A673 (cell line): ENCODE results near the gene CELF3. TPM values are rescaled to one million over a fixed set of nuclear protein-coding genes. Genes with fewer than 3 reads are reported as not detected.

Source experiments
- BruUV-seq: library from RNA; stranded (reverse); fragments of 400-500 nt; replicated peaks from 2 replicates; lab custom pipeline; 2021; lab: Mats Ljungman, UMichigan
- CTCF ChIA-PET: fragments of 300-600 bp; sonication (Branson Sonifier 250); formaldehyde crosslinking; loops from one replicate; lab custom pipeline; 2022; ENCODE audit warnings: antibody characterized with exemption; lab: Charles Lee
- POLR2A ChIA-PET: fragments of 300-600 bp; sonication (Branson Sonifier 250); formaldehyde crosslinking; loops from one replicate; lab custom pipeline; 2022; ENCODE audit warnings: antibody characterized with exemption; ENCODE audit not compliant: low non-redundant PET; lab: Charles Lee
- DNase-seq: peaks from one replicate; pipeline ENCODE4 v3.0.0-alpha.2; 2015; ENCODE audit warnings: low spot score
- H3K27ac ChIP-seq: fragments of 200-600 bp; sonication (generic); 2 replicates; pipeline ENCODE4 v1.5.1; 2016; ENCODE audit warnings: mixed run types, low read depth, mild to moderate bottlenecking, mixed read lengths, antibody characterized with exemption, low read length; ENCODE audit not compliant: poor library complexity, severe bottlenecking
- H3K27me3 ChIP-seq: fragments of 200-600 bp; sonication (generic); replicated peaks from 2 replicates; pipeline ENCODE4 v1.6.1; 2017; ENCODE audit warnings: mixed run types, low read depth, mild to moderate bottlenecking, mixed read lengths, antibody characterized with exemption, low read length; ENCODE audit not compliant: insufficient read depth, poor library complexity
- H3K36me3 ChIP-seq: fragments of 200-600 bp; sonication (generic); 2 replicates; pipeline ENCODE4 v1.6.1; 2016; ENCODE audit warnings: mixed run types, mild to moderate bottlenecking, mixed read lengths, antibody characterized with exemption, low read length; ENCODE audit not compliant: insufficient read depth, poor library complexity, severe bottlenecking
- H3K4me1 ChIP-seq: fragments of 200-600 bp; sonication (generic); 2 replicates; pipeline ENCODE4 v1.6.1; 2017; ENCODE audit warnings: mixed run types, mild to moderate bottlenecking, mixed read lengths, antibody characterized with exemption, low read length; ENCODE audit not compliant: insufficient read depth, poor library complexity, severe bottlenecking
- H3K4me3 ChIP-seq: fragments of 200-600 bp; sonication (generic); 2 replicates; pipeline ENCODE4 v1.5.1; 2016; ENCODE audit warnings: low read depth, mixed run types, mild to moderate bottlenecking, mixed read lengths, low read length; ENCODE audit not compliant: poor library complexity, severe bottlenecking
- H3K9me3 ChIP-seq: fragments of 200-600 bp; sonication (generic); 2 replicates; pipeline ENCODE4 v1.6.1; 2016; ENCODE audit warnings: mixed run types, low read depth, mild to moderate bottlenecking, mixed read lengths, antibody characterized with exemption, low read length; ENCODE audit not compliant: poor library complexity, severe bottlenecking
- EZH2 ChIP-seq: fragments of 200-600 bp; sonication (generic); IDR thresholded peaks from 2 replicates; pipeline ENCODE4 v1.6.1; 2017; ENCODE audit warnings: borderline replicate concordance, low read depth, mild to moderate bottlenecking, mixed read lengths, antibody characterized with exemption, low read length; ENCODE audit not compliant: poor library complexity, severe bottlenecking
- intact Hi-C: fragments of 100-400 bp; cut with micrococcal nuclease; formaldehyde crosslinking; loops from one replicate; pipeline ENCODE4 v1.10.0; 2022; ENCODE audit not compliant: unreplicated experiment
- total RNA-seq: library from RNA; stranded (reverse); gene quantifications from 2 replicates; pipeline ENCODE4 v1.2.3, GENCODE V29; 2021
- TF ChIP-seq, protein P1 (sequence below): fragments of 300-800, 200-600 bp; sonication (generic); conservative IDR thresholded peaks from 2 replicates; pipeline ENCODE4 v1.5.1; 2017; ENCODE audit warnings: low read depth, mild to moderate bottlenecking, antibody characterized with exemption, low read length, moderate library complexity, mixed read lengths

The CELF3 gene
- total RNA-seq, 1 experiment from 2014 or later, result not detected

DNA sequence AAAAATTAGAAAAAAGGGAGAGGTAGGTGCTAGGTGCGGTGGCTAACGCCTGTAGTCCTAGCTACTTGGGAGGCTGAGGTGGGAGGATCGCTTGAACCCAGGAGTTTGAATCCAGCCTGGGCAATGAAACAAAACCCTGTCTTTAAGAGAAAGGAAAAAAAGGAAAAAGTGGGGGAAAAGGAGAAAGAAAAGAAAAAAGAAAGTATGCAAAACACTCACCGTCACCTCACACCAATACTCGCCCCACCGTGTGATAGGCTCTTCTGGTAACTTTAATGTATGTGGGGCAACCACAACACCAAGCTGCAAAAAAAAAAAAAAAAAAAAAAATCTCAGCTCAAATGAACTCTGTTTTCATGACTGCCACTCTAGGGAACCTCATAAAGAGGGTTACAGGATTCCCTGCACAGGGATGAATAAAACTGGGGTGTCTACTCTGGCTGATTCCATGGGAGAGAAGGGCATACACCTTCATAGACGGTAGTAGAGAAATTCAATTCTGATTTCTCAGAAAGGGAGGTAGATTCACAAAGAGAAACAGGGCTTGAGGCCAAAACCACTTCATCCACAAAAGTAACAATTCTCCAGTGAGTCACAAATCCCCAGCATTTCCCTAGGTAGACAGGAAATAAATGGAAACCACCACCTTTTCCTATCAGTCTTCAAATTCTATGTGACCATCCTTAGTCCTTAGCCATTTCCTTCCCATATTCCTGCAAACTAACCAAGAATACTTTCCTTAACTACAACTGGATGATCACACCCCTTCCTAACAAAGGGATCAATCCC lies 44.2 kb upstream of the CELF3 start:
- no peak overlapping the region for H3K4me3 ChIP-seq
- ChIA-PET CTCF (no interaction called here), POLR2A (no interaction called here)
- peaks cover 10% of the 10 kb centered on the region for H3K4me1 ChIP-seq
- no peaks in the 10 kb centered on the region for H3K27me3 ChIP-seq
- peaks cover 38% of the 10 kb centered on the region for H3K36me3 ChIP-seq
- no peak overlapping the region for H3K27ac ChIP-seq
- no peaks in the 10 kb centered on the region for H3K9me3 ChIP-seq
- TF ChIP-seq, protein P1, sequence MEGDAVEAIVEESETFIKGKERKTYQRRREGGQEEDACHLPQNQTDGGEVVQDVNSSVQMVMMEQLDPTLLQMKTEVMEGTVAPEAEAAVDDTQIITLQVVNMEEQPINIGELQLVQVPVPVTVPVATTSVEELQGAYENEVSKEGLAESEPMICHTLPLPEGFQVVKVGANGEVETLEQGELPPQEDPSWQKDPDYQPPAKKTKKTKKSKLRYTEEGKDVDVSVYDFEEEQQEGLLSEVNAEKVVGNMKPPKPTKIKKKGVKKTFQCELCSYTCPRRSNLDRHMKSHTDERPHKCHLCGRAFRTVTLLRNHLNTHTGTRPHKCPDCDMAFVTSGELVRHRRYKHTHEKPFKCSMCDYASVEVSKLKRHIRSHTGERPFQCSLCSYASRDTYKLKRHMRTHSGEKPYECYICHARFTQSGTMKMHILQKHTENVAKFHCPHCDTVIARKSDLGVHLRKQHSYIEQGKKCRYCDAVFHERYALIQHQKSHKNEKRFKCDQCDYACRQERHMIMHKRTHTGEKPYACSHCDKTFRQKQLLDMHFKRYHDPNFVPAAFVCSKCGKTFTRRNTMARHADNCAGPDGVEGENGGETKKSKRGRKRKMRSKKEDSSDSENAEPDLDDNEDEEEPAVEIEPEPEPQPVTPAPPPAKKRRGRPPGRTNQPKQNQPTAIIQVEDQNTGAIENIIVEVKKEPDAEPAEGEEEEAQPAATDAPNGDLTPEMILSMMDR, result no peak
- no peak for TF ChIP-seq EZH2
- no peak for DNase-seq
- intact Hi-C loops, result no loop called here
- no TSS peak for BruUV-seq

DNA sequence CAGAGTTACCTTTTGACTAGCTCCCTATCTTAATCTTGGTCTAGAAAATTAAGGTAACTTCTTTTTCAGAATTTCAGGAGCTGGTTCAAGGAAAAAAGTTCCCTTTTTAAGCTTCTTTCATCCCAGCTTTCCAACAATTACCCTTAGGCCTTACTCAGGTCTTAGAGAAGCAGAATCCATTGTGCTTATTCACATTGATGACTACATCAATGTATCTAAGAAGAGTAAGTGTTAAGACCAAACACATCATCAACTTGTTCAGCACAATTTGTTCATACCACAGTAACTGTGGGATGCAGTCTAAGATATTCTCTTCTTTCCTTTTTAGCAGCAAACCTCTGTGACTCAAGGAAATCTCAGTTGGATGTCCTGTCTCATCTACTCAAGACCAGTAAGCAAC lies 42.6 kb upstream of the CELF3 start:
- Histone ChIP-seq H3K4me3 (no peak overlapping the region), H3K36me3 (peaks cover 38% of the 10 kb centered on the region), H3K4me1 (peaks cover 10% of the 10 kb centered on the region), H3K27me3 (no peaks in the 10 kb centered on the region), H3K9me3 (no peaks in the 10 kb centered on the region), H3K27ac (no peak overlapping the region)
- no peak for TF ChIP-seq EZH2
- TF ChIP-seq, protein P1, result no peak
- no peak for DNase-seq
- ChIA-PET CTCF (interaction anchor here (0.6 kb wide), 1 partner anchor 95 kb away, joined by 6 read pairs; no protein-coding TSS in a partner anchor), POLR2A (no interaction called here)
- BruUV-seq, result no TSS peak
- intact Hi-C loops, result no loop called here

DNA sequence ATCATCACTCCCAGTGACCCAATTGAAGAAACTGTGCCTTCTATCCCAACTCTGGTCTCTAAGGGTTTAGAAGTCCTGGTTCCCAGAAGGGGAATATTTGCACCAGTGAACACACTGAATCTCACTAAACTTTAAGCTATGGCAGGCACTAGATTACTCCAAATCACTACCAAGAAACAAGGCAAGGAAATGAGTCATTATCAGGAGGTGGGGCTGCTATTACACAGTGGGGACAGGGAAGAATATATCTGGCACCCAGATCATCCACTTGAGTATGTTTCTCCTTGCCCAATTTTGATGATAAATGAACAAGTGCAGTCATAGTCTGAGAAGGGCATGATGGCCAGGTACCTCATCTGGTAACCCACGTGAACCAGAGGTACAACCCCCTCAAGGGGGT lies 39.7 kb upstream of the CELF3 start:
- Histone ChIP-seq H3K4me3 (no peak overlapping the region), H3K36me3 (peaks cover 28% of the 10 kb centered on the region), H3K4me1 (no peaks in the 10 kb centered on the region), H3K27me3 (no peaks in the 10 kb centered on the region), H3K27ac (no peak overlapping the region), H3K9me3 (no peaks in the 10 kb centered on the region)
- CTCF ChIA-PET, result no interaction called here
- POLR2A ChIA-PET, result no interaction called here
- intact Hi-C loops, result no loop called here
- no peak for DNase-seq
- no peak for TF ChIP-seq EZH2
- TF ChIP-seq, protein P1, result no peak
- no TSS peak for BruUV-seq
